Epidermal melanocyte (primary cell): Measurements from ENCODE around the gene EPHA1.
A peak's percentile ranks its signal among the peaks of the same experiment; 100 is the strongest.
"Not testable (repeated sequence)": the region's sequence is repeated elsewhere in the genome, so short reads cannot be mapped to it uniquely, and the experiment has no call there.

Experiments
- DNase-seq: peaks from one replicate; pipeline ENCODE4 v3.0.0; 2011; ENCODE audit warnings: low spot score; ENCODE audit not compliant: insufficient read length

Gene EPHA1

GRCh38 chr7:143431109-143431508 is 22.5 kb upstream of the EPHA1 start:
- DNase-seq, result no peak

- no peak for DNase-seq
Observed at GRCh38 chr7:143429770-143430698, 21.4 kb upstream of the EPHA1 start.

DNA sequence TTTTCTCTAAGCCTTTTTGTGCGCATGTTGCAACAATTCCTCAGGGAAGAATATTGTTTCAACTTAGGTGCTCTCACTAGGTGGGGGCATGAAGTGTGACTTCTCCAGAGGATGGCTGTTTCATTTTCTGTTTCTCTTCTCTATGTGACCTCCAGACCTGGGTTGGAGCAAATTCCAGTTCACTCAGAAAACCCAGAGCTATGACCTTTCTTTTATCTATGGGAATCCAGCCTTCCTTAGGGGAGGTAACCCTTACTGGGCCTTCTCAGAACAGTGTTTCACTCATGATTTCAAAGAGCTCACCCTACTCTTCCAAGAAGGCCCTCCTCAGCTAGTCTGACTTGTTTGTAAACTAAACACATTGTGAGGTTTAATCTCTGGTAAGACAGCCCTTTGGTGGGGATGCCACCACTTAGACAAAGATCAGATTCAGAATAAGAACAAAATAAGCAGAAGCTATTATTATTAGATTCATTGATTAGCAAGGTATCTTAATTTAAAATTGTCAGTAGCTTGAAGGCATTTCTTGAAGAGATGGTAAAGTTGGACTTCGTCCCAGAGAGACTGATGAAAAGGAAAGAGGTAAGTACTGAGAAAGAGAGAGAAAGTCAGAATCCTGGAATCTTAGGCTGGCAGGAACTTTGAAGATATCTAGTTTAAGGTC is 18.0 kb upstream of the EPHA1 start:
- no peak for DNase-seq

DNA sequence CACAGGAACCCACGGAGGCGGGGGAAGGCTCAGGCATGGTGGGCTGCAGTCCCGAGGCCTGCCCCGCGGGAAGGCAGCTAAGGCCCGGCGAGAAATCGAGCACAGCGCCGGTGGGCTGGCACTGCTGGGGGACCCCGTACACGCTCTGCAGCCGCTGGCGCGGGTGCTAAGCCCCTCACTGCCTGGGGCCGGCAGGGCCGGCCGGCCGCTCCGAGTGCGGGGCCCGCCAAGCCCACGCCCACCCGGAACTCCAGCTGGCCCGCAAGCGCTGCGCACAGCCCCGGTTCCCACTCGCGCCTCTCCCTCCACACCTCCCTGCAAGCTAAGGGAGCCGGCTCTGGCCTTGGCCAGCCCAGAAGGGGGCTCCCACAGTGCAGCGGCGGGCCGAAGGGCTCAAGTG is 15.8 kb upstream of the EPHA1 start:
- not testable (repeated sequence) for DNase-seq

DNA sequence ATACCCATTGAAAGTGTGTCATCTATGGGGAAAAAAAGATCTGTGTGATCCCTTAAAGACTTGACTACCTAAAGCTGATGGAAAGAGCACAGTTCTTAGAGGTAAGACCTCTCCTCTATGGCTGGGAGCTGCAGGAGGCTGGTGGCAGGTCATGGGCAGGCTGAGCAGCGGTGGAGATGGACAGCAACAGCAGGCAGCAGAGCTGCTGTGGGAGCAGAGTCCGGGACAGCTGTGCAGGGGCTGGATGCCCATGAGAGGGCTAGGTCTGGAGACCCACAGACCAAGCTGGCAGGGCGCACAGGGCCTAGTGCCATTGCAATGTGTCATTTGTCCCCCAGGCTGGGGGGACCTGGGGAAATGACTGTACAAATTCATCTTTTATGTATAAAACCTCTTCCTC is 13.4 kb upstream of the EPHA1 start:
- no peak for DNase-seq

DNA sequence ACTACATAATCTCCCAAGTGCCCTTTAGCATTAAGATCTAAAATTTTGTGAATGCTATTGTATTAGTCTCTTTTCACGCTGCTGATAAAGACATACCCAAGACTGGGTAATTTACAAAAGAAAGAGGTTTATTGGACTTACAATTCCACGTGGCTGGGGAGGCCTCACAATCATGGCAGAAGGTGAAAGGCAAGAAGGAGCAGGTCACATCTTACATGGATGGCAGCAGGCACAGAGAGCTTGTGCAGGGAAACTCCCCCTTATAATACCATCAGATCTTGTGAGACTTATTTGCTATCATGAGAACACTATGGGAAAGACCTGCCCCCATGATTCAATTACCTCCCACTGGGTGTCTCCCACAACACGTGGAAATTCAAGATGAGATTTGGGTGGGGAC is 12.0 kb upstream of the EPHA1 start:
- DNase-seq, result not testable (repeated sequence)

DNA sequence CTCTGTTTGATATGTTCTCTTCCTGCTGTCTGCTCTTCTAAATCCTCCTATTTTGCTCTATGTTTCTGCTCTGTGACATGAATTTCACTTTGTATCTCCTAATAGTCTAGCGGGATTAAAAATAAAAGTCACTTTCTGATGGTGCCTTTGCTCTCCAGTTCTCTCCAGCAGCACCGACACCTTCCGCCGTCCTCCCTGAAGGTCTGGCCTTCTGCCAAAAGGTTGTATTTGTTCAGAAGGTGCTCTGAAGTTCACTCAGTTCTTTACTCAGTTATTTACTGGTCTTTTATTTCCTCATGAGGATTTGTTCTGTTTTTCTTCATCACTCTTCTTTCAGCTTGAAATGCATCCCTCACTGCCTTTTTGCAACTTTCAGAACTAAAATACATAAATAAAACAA is 11.2 kb upstream of the EPHA1 start:
- no peak for DNase-seq

GRCh38 chr7:143418681-143419458 is 10.2 kb upstream of the EPHA1 start:
- DNase-seq, result no peak

- no peak for DNase-seq
Observed at GRCh38 chr7:143417734-143418383, 9.2 kb upstream of the EPHA1 start.

GRCh38 chr7:143416565-143417149 is 8.0 kb upstream of the EPHA1 start:
- DNase-seq, result peak; percentile 70

DNA sequence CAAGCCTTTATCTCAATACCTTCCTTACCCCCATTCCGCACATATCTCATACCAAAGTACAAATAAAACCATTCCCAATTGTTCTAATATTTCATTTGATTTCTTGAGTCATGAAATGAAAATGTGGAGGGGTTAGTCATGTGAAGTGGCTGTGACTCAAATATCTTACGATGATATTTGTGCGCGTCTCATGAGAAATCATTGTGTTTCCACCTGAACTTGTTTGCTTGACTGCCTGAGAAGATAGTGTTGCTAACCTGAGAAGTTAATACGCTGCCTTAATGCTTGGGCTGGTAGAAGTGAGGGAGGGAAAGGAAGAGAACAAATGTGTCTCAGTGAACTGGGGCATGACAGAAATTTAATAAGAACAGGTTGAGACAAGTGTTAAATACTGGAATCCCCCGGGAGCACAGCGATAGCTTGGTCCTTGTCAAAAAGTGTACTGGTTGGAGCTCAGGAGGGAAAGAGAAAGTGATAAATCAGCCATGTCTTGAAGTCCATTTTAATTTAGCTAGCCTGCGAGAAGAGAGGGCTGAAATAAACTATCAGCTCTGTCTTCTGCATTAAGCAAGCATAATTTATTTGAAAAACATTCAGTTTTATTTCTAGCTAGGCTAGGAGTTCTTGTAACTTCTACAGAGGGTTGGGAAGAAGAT is 7.2 kb upstream of the EPHA1 start:
- DNase-seq, result no peak

DNA sequence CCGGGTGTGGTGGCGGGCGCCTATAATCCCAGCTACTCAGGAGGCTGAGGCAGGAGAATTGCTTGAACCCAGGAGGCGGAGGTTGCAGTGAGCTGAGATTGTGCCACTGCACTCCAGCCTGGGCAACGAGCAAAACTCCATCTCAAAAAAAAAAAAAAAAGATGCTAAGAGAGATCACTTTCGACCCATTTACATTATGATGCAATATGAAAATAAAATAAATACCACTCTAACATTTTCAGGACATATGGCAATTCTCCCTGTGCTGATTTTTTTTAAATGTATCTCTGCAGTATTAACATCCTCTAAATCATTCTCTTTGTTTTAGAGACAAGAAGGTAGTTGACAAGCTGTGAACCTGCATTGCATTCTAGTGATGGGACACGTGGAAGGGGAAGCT is 6.6 kb upstream of the EPHA1 start:
- DNase-seq, result not testable (repeated sequence)

DNA sequence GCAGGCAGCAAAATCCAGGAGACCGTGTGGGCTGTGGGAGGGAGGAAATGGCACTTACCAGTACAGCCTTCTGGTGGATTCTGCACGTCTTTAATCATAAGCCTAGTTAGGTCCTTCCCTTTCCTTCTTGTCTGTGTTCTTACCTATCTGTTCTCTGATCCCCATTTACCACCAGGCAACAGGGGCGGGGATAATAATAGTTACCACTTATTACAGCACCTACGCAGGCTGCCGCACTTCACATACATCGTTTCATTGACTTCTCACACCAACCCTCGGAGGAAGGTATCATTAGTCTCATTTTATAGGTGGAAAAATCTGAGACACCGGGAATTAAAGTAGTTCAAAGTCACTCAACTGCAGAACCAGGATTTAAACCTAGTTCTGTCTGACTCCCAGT is 4.5 kb upstream of the EPHA1 start:
- peak; percentile 1 for DNase-seq

DNA sequence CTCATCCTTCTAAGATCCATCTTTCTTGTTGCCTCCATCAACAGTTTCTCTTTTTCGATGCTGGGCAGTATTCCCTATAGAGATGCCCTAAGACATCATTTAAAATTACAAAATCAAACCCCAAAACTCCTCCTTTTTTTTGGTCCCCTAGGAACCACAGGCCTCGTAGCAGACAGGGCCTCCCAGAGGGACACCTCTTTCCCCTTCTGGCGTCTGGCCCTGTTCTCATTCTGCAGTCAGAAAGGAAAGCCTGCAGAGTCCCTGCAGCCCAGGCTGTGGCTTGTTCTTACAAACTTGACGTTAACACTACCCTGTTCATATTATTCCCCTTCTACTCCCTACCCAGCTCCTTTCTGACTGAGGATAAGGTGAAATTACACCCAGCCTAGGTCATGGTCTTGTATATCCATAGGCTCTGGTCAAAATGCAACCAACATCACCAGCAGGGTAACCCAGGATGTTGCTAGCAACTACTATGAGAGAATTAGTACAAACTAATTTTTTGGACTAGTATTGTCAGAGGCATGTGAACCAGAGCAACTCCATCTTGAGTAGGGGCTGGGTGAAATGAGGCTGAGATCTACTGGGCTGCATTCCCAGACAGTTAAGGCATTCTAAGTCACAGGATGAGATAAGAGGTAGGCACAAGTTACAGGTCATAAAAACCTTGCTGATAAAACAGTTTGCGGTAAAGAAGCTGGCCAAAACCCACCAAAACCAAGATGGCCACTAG is 3.5 kb upstream of the EPHA1 start:
- no peak for DNase-seq

DNA sequence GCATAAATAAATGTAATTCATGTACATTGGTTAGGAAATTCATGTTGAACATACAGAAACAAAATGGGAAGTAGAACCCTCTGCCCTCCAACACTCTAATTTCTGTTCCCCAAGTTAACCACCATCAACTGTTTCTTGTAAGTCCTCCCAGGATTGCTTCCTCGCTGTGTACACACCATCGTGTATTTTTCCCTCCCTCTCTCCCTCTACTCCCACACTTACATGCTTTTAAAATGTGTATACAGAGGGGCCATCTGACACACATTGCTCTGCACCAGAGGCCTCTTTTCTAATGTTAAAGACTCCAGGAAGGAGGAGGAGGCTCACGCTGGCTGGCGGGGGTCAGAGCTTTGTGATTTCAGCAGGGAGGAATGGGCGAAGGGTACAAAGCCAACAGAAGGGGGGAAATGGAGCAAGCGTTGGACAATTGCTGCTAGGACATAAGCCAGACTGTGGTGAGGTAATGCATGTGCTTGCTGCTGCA is 1.9 kb upstream of the EPHA1 start:
- no peak for DNase-seq

DNA sequence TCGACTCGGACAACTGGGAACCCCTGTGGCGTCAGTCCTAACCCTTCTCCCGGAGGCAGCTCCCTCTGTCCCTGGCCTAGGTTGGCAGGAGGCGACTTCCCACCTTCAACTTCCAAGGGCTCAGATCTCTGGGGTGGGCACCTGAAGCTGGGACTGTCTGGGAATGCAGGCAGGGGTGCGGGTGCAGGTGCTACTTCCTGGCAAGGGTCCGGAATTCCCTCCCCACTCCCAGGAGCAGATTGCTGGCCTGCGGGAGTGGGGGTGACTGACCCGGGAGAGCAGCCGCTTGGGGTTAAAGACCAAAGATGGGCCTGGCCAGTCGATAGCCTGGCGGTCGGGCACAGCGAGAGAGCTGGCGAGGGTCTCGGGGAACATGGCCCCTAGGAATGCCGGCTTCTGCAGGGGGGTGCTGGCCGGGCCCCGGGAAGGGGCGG is 387 bp downstream of the EPHA1 start:
- DNase-seq, result no peak

DNA sequence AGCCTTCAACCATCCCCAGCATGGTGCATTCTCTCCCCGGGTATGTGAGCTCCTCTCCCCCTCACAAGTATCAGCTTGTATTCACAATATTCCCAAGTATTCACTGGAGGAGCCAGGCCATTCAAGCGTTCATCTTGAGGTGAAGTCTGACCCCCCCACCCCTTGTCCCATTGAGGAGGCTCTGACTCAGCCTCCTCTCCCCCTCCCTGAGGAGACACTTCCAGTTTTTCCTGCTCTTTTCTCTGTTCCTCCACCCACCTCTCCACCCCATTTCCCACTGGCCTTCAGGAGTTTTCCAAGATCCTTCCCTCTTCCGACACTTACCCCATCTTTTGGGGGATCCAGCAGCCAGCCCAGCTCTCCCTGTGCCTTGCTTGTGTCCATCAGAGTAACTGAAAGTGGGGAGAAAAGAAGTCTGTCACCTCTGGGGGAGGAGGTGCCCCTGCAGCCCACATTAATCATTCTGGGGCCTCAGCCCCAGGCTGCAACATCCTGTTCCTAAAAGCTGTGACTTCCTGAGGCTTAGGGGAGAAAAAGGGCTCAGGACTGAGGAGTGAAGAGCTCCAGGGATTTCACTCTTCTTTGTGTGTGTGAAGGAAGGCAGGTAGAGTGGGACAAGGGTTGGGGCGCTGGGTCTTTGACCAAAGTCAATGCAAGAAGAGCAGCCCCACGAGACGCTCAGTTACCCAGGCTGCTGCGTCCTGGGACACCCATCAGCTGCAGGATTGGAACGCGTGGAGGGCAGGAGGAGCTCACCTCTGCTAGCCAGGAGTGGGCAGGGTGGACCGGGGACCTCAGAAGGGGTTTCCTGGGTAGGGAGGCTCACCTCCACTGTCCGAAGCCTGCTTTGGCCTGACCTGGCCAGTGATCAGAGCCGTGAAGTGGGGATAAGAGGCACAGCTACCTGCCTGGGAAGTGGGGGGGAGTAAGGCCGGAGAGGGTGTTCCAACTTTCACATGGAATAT is 1.1 kb downstream of the EPHA1 start:
- DNase-seq, result no peak

GRCh38 chr7:143406002-143406357 is 2.7 kb downstream of the EPHA1 start:
- no peak for DNase-seq
